Posterior cingulate gyrus (tissue), 11 donors: ENCODE results near the gene UBTD2.

ENCODE experiments used
- DNase-seq, 10 donors: peaks; one replicate each; pipeline versions ENCODE4 v3.0.0 to v3.0.0-alpha.2; 2020 to 2021; ENCODE audit warnings: mixed read lengths in 3 of 10
- intact Hi-C: fragments of 100-400 bp; cut with DNase I; formaldehyde crosslinking; loops from one replicate; pipeline ENCODE4 v1.15.1; 2023

The UBTD2 gene

DNA sequence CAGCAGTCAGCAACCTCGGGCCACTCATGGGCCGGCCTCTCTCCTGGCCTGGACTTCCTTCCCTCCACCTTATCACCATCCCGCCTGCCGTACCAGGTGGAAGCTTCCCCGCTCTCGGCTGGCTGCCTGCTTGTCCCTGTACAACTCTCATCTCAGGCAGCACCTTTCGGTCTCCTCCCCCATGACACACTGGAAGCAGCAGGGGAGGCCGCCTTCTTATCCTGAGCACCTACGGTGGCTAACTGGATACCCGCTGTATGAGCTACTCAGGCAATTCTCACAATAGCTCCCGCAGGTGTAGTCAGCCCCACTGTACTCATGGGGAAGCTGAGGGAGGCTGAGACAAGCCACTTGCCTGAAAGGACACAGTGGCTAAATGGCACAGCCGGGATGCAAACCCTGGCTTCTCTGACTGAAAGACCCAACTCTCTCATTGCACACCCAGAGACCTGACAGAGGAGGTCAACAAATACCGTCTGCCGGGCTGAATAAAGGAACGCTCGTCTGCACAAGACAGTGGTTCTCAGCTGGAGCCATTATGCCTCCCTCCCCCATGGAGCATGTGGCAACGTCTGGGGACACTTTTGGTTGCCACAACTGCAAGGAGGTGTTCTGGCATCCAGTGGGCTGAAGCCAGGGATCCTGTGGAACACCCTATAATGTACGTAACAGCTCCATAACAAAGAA, 105.1 kb downstream of the UBTD2 start:
- peak in 1 of 10 donors; percentile 75 for DNase-seq
- intact Hi-C loops, result no loop called here

DNA sequence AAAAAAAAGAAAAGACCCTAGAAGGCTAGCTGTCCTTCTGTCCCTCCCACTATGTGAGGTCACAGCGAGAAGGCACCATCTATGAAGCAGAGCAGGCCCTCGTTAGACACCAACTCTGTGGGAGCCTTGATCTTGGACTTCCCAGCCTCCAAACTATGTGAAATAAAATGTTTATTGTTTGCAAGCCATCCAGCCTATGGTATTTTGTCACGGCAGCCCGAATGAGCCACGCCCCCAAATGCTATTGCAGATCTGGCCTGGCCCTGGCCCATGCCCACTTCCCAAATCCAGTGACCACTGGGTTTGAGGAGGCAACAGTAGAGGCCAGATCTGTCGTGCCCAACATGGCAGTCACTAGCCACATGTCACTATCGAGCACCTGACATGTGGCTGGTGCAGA, 106.4 kb downstream of the UBTD2 start:
- intact Hi-C loops, result no loop called here
- DNase-seq, result peak in 1 of 10 donors; percentile 39

DNA sequence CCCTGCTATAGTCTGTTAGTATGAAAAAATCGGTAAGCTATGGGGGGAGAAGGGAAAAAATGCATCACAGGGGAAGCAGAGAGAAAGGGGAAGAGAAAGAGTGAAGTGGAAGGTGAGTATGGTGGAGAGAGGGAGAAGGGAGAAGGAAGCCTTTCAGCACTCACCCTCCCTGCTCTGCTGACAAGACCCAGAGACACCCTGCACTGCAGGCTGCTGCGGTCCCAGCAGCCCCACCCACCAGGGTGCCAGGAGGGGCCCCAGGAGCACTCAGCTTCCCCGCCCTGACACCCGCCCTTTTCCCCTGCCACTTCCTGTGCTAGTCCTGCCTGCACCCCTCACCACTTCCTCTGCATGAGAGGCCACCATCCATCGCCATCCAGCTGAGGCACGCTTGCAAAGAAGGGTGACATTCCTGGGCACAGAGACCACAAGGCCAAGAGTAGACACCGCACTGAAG, 108.3 kb downstream of the UBTD2 start:
- DNase-seq, result peak in 2 of 10 donors; percentile 27 to 33
- intact Hi-C loops, result no loop called here

DNA sequence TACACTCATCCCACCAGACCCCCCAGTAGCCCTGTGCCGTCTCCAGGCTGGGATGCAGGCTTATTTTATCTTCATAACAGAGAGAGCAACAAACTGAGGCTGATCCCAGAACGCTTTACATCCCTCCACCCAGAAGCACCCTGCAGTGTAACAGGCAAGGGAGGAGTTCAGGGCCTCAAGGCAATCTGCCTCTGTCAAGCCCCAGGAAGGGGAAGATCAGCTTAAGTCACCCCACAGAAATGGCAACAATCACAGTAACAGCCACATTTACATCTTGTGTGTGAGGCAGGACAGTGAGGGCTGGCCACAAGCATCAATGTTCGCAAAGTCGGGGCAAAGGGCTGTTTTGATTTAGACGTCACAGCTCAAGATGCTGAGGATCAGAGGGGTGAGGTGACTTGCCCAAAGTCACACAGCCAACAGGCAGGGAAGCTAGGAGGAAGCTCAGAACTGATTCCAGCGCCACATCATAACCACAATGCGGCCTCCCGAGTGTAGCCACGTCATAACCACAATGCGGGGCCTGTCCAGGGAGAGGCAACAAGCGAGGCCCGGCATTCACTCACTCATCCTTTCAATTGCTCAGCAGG, 109.9 kb downstream of the UBTD2 start:
- DNase-seq, result no peak
- intact Hi-C loops, result no loop called here

DNA sequence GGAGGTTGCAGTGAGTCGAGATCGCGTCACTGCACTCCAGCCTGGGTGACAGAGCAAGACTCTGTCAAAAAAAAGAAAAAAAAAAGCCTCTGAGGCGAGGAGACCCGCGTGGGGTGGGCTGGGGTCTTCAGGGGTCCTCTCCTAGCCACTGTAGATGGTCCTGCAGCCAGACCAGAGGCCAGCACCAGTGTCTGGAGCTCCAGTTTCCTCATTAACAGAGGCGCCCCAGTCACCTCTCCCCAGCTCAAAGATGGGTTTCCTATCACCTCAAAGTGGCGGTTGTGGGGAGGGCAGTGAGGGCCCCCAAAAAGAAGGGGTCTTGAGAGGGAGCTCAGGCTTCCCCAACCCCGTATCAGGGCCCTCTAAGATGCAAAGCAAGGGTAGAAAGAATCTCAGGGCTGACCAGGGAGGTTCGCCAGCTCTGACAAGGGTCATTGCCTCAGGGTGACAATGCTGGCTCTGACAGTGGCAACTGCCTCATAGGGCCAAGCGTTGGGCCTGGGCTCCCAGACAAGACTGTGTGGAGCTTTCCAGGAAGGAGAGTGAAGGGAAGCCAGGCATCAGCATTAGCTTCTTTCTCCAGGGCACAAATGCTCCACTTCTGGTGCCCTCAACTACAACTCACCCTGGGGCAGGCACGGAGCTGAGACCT, 110.5 kb downstream of the UBTD2 start:
- peak in 8 of 10 donors; percentile 20 to 90 (median 50) for DNase-seq

DNA sequence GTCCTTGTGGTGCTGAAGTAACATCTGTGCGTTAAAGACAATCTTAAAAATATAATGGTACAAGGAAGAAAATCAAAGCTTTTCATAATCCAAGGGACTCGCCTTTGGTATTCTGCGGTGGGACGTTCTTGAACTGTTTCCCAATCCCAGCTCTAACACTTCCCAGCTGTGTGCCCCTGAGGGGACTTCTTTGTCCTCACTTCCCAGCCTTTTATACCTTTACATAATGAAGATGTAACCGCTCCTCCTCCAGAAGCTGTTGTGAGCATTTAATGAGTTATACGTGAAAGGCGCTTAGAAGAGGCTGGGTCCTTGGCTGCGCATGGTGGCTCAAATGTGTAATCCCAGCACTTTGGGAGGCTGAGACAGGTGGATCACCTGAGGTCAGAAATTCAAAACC, 112.4 kb downstream of the UBTD2 start:
- intact Hi-C loops, result no loop called here
- peak in 1 of 10 donors; percentile 12 for DNase-seq

More for the DNA sequence above, 110.5 kb downstream of the UBTD2 start:
- intact Hi-C loops, result no loop called here

DNA sequence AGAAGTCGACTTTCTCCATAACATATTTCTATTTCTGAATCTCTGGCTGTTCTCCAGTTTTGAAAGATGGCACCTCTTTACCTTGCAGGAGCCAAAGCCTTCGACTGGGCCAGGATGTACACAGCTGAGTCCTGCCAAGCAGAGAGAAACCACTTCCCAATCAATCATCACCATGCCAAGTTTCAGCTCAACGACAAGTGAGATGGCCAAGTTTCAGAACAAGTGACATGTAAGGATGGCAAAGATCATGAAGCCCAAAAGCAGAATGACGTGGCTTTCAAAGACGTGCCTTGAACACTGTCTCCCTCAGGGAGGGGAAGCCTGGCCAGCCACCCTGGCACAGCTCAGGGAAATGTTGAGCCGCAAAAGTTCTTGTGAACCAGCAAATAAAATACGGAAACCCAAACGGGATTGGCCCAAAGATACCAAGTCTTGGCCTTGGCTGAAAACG, 113.3 kb downstream of the UBTD2 start:
- DNase-seq, result peak in 1 of 10 donors; percentile 60
- intact Hi-C loops, result no loop called here

DNA sequence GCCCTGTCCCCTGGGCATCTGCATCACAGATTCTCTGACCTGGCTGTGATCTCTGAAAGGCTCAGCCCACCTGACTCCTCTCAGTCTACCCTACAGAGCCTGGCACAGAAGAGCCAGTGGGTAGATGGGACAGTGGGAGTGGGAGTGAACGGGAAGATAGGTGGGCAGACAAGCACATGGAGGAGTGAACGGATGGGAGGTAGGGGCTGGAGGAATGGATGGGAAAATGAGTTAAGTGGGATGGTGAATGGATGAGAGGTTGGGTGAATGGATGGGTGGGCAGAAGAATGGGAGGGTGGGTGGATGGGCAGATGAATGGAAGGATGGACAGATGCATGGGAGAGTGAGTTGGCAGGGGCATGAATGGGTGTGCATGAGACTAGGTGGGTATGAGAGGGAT, 114.3 kb downstream of the UBTD2 start:
- peak in 1 of 10 donors; percentile 12 for DNase-seq
- intact Hi-C loops, result no loop called here

DNA sequence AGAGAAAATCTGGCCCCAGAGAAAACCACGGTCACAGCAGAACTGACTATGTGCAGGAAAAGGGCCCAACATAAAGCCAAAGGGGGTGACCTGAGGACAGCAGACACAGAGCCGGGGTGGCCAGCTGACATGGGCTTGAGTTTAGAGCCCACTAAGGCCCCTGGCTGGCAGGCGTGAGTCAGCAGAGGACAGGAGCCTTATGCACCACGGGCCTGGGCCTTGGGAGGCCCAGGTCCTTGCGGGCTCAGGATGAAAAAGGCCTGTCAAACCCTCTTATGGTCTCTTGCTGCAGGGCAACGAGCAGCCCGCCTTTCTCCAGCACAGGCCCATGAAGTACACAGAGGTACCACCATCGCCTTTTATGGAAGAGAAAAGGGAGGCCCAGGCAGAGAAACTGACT, 115.3 kb downstream of the UBTD2 start:
- peak in 2 of 10 donors; percentile 28 to 53 for DNase-seq
- intact Hi-C loops, result no loop called here

DNA sequence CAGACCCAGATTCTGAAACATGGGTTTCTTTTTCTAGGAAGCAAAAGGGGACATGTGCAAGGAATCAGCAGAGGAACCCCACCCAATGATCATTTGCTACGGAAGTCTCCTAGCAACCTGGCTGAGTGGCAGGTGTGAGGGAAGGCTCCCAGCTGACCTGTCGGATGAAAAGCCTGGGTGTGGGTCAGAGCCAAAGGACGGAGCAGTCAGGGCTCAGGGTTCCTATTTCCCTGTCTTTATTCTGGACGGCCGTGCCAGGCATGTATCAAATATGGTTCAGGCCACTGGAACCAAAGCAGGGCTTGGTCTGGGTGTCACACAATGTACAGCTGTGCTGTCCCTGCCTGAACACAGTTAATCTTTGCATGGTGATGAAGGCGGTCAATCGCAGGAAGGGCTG, 115.7 kb downstream of the UBTD2 start:
- intact Hi-C loops, result no loop called here
- peak in 1 of 10 donors; percentile 29 for DNase-seq

DNA sequence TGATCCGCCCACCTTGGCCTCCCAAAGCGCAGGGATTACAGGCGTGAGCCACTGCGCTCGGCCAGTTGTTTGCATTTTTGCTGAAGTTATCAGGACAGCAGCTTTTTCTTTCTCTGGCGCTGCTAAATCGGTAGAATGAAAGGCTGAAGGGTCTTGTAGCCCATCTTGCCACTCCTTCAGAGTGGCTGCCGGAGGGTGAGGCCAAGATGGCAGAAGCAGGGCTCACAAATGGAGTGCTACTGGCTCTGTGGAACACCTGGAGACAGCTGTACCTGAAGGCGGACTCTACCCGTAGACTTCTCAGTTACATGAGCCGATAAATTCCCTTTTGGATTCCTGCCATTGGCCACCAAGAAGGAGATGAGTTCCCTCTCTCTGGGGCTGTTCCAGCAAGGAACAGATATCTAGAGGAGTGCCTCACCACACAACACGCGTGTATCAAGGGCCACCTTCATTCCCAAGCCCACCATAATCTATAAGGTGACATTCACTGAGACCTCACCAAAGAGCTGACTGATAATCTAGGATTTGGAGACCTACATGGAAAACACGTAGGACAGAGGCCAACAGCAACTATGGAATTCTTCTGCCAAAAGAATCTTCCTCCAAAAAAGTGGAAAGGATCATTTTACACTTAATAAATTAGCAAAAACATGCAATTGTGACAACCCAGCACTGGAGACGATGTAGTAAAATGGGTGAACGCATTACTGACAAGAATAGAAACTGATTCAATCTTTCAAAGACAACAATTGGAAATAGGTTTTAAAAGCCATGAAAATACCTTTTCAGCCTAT, 117.3 kb downstream of the UBTD2 start:
- DNase-seq, result peak in 2 of 10 donors; percentile 17 to 18
- intact Hi-C loops, result no loop called here

DNA sequence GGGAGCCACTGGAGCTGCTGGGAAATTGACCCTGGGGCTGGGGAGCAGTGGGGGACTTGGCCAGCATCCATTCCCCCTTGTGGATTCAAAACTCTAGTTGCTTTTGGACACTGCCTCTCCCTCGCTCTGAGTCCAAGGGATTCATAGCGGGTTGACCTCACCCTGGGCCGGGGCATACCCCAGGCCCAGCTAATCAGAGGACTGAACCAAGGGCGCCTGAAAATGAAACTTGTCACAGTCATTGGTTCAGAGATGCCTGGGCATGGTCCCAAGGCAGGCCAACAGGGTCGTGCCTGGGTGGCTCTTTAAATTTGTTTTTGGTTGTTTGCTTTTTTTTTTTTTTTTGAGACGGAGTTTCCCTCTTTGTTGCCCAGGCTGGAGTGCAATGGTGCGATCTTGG, 118.1 kb downstream of the UBTD2 start:
- DNase-seq, result peak in 2 of 10 donors; percentile 28 to 52
- intact Hi-C loops, result no loop called here

DNA sequence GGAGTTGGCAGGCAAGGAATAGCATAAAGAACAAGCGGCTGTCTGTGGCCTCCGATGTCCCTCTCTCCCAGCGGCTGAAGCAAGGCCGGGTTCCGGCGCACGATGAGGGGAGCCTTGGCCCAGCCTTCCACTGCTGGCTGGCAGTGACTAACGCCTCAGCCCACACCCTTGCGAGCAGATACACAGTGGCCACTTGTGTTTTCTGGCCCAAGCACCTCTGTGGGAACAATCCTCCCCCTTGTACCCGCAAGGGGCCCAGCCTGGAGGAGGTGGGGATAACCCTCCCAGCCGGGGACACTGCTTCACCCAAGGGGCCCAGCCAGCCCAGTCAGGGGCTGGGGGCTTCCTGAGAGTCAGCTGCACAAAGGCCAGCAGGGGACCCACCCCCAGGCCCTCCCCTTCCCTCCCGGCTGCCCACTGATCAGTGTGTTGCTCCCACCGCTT, 118.8 kb downstream of the UBTD2 start:
- intact Hi-C loops, result no loop called here

DNA sequence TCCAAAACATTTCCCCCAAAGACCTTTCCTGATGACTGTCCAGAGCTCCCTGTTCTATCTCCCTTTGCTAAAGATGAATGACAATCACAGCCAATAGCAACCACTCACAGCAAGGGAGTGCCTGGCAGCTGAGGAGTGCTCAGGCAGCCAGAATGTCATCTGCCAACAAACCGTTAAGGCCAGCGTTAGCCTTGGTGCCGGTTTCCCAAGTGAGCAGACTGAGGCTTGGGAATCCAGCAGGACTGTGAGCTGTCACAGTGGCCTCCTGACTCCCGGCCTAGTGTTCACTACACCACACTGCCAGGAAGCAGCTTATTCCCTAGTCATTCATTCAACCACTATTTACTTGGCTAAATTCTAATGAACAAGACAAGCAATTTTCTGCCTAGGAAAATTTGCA, 120.2 kb downstream of the UBTD2 start:
- intact Hi-C loops, result no loop called here
- peak in 6 of 10 donors; percentile 31 to 89 (median 54) for DNase-seq

More for the DNA sequence above, 118.8 kb downstream of the UBTD2 start:
- peak in 8 of 10 donors; percentile 26 to 94 (median 60) for DNase-seq

DNA sequence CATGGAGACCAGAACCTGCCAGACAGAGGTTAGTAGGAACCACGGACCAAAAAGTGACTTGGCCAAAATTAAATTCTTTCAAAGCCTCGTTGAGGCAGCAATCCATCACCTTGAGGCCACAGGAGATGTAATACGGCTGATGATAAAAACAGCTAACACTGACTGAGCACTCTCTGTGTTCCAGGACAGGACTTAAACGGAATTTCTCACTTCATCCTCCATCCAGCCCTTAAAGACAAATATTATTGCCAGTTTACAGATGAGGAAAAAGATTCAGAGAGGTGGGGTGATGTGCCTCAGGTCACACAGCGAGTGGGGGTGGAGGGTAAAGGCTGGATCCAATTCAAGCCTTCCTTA, 120.6 kb downstream of the UBTD2 start:
- intact Hi-C loops, result no loop called here
- peak in 1 of 10 donors; percentile 30 for DNase-seq

DNA sequence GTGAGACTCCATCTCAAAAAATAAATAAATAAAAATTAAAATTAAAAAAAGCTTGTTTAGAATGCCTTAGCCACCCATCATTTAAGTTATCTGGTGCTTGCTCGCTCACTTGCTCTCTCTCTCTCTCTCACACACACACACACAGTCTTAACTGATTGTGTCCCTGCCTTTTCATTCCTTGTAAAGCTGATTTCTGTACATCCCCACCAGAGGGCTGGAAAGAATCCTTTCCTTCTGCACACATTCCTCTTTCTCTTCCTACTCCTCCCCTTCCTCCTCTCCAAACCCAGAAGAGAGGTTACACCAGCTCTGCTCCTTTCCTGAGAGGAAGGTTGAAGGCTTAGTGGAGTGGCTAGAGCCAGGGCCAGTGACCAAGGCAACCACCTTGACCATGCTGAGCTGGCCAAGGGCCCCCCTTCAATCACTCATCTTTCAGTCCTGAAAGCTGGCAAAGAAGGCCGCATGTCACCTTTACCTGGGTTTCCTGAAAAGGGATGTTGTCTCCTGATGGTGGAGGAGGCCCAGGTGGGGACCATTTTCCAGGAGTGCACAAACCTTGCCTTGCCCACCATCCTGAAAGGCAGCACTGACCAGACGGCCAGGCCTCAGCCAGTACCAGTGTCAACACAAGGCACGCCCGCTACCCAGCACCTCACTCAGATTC, 121.1 kb downstream of the UBTD2 start:
- DNase-seq, result peak in 1 of 10 donors; percentile 40
- intact Hi-C loops, result no loop called here

DNA sequence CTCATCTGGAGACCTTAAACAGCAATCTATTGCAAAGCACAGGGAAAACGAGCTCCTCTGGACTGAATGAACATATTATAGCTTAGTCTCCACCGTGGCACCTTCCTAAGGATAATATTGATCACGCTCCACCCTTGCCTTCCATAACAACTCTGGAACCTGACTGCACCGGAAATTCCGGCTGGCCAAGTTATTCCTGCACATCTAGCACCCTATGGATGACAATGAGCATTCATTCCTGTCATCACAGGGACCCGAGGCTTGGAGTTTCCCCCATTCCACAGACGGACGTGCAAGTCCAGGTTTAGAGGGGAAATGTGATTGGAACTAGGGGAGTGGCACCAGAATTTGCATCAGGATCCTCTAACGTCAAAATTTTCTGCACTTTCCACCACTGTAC, 123.1 kb downstream of the UBTD2 start:
- intact Hi-C loops, result no loop called here
- DNase-seq, result peak in 3 of 10 donors; percentile 27 to 59 (median 35)
